PC-9 (cell line): ENCODE results near the gene ADCY3.

Experiments
- CTCF ChIP-seq: fragments of 200-600 bp; sonication (generic); conservative IDR thresholded peaks from 2 replicates; pipeline ENCODE4 v1.6.1; 2017; ENCODE audit warnings: mixed run types, antibody characterized with exemption, mild to moderate bottlenecking, moderate library complexity
- EZH2 ChIP-seq: fragments of 200-600 bp; sonication (generic); IDR thresholded peaks from 2 replicates; pipeline ENCODE4 v1.8.0; 2017; ENCODE audit warnings: antibody characterized with exemption, low read depth

- TF ChIP-seq CTCF (no peak), EZH2 (no peak)
Observed at GRCh38 chr2:24957221-24957620, 37.2 kb upstream of the ADCY3 start.
